ENCODE measurements around the gene ZNF598.

ZNF598 gene

GRCh38 chr16:1978476-1979120, 31.0 kb downstream of the ZNF598 start:
- Histone ChIP-seq H3K9me3 (ENCODE audit: control insufficient read depth, insufficient read depth, low read length) (no peaks in the 10 kb centered on the region), H3K36me3 (ENCODE audit: insufficient read depth, low read length) (no peaks in the 10 kb centered on the region), H3K4me1 (ENCODE audit: insufficient read depth, low read length) (peaks cover 11% of the 10 kb centered on the region; the same call in 1 of the 2 replicates), H3K9ac (ENCODE audit: low read depth, low read length) (peak overlapping the region; percentile 58; the same call in 1 of the 2 replicates)

DNA sequence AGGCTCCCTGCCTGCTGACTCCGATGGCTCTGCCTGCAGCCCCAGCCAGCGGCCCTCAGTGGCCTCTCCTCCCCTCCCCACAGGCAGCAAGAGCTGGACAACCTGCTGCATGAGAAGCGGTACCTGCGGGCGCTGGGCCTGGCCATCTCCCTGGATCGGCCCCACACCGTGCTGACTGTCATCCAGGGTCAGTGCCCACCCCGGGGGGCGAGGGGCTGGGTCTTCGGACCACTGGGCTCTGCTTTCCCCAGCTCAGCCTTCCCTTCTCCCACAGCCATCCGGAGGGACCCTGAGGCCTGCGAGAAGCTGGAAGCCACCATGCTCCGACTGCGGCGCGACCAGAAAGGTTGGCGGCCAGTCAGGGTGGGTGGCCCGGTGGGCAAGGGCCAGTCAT, 31.7 kb downstream of the ZNF598 start:
- Histone ChIP-seq H3K4me1 (ENCODE audit: insufficient read depth, low read length) (peaks cover 7% of the 10 kb centered on the region; the same call in 1 of the 2 replicates), H3K9ac (ENCODE audit: low read depth, low read length) (no peak overlapping the region), H3K36me3 (ENCODE audit: insufficient read depth, low read length) (no peaks in the 10 kb centered on the region), H3K9me3 (ENCODE audit: control insufficient read depth, insufficient read depth, low read length) (no peaks in the 10 kb centered on the region)

GRCh38 chr16:1976951-1977874, 32.4 kb downstream of the ZNF598 start:
- no peak overlapping the region for H3K9ac ChIP-seq (ENCODE audit: low read depth, low read length)
- no peaks in the 10 kb centered on the region for H3K9me3 ChIP-seq (ENCODE audit: control insufficient read depth, insufficient read depth, low read length)
- H3K36me3 ChIP-seq (ENCODE audit: insufficient read depth, low read length) = no peaks in the 10 kb centered on the region
- peaks cover 6% of the 10 kb centered on the region; the same call in 1 of the 2 replicates for H3K4me1 ChIP-seq (ENCODE audit: insufficient read depth, low read length)

- H3K36me3 ChIP-seq (ENCODE audit: insufficient read depth, low read length) = no peaks in the 10 kb centered on the region
- H3K9me3 ChIP-seq (ENCODE audit: control insufficient read depth, insufficient read depth, low read length) = no peaks in the 10 kb centered on the region
- H3K4me1 ChIP-seq (ENCODE audit: insufficient read depth, low read length) = peaks cover under 1% of the 10 kb centered on the region; the same call in 1 of the 2 replicates
- H3K9ac ChIP-seq (ENCODE audit: low read depth, low read length) = no peak overlapping the region
Observed at GRCh38 chr16:1976216-1976520, 33.5 kb downstream of the ZNF598 start.

GRCh38 chr16:1975432-1976215, 34.0 kb downstream of the ZNF598 start:
- H3K9me3 ChIP-seq (ENCODE audit: control insufficient read depth, insufficient read depth, low read length) = no peaks in the 10 kb centered on the region
- H3K4me1 ChIP-seq (ENCODE audit: insufficient read depth, low read length) = no peaks in the 10 kb centered on the region; the same call in 1 of the 2 replicates
- H3K9ac ChIP-seq (ENCODE audit: low read depth, low read length) = no peak overlapping the region
- H3K36me3 ChIP-seq (ENCODE audit: insufficient read depth, low read length) = no peaks in the 10 kb centered on the region

GRCh38 chr16:1974157-1975070, 35.2 kb downstream of the ZNF598 start:
- Histone ChIP-seq H3K9me3 (ENCODE audit: control insufficient read depth, insufficient read depth, low read length) (no peaks in the 10 kb centered on the region), H3K36me3 (ENCODE audit: insufficient read depth, low read length) (no peaks in the 10 kb centered on the region), H3K4me1 (ENCODE audit: insufficient read depth, low read length) (no peaks in the 10 kb centered on the region; the same call in 1 of the 2 replicates), H3K9ac (ENCODE audit: low read depth, low read length) (no peak overlapping the region)

DNA sequence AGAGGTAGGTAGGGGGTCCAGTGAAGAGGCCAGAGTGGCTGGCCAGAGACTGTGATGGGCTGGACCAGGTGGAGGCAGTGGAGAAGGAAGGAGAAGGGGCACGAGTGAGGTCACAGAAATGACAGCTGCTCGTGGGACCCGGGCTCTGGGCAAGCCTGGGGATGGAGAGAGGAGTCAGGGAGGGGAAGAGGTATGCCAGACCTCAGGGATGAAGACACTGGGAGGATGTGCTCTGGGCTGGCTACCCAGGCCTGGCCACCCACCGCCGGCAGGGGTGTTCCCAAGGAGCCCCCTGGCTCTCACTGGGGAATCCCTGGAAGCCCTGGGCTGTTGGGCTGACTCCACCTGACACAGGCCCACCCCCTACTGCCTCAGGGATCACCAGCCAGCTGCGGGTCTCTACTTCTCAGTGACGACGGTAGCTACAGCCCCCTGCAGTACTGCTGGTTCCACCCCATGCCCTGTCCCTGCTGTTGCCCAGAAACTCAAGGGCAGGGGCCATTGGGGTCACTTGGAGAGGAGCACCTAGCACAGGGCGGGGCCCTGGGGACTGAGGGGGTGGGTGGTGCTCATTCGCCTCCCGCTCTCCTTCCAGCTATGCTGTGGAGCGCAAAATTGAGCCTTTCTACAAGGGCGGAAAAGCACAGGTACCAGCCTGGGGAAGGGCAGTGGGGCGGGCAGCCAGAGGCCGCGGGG, 36.0 kb downstream of the ZNF598 start:
- no peaks in the 10 kb centered on the region for H3K36me3 ChIP-seq (ENCODE audit: insufficient read depth, low read length)
- no peak overlapping the region for H3K9ac ChIP-seq (ENCODE audit: low read depth, low read length)
- H3K4me1 ChIP-seq (ENCODE audit: insufficient read depth, low read length) = no peaks in the 10 kb centered on the region
- H3K9me3 ChIP-seq (ENCODE audit: control insufficient read depth, insufficient read depth, low read length) = no peaks in the 10 kb centered on the region

DNA sequence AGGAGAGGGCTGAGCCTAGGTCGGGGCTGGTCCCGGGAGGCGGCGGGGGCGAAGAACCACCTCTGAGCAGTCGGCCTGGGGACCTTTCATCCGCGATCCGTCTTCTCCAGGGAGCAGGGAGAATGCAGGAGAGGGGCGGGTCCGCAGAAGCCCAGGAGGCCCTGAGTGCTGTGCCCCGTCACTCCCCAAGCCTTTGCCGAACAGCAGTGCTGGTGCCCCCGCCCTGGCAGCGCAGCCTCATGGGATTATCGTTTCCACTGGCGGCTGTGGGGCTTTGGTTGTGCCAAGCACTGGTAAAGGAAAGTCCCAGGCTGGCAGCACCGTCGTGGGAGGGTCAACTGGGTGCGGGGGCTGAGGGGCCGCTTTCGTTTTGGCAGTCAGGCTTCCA, 37.1 kb downstream of the ZNF598 start:
- Histone ChIP-seq H3K9ac (ENCODE audit: low read depth, low read length) (peak overlapping the region; percentile 98), H3K9me3 (ENCODE audit: control insufficient read depth, insufficient read depth, low read length) (no peaks in the 10 kb centered on the region), H3K36me3 (ENCODE audit: insufficient read depth, low read length) (no peaks in the 10 kb centered on the region), H3K4me1 (ENCODE audit: insufficient read depth, low read length) (no peaks in the 10 kb centered on the region)

- Histone ChIP-seq H3K4me1 (ENCODE audit: insufficient read depth, low read length) (no peaks in the 10 kb centered on the region), H3K9me3 (ENCODE audit: control insufficient read depth, insufficient read depth, low read length) (no peaks in the 10 kb centered on the region), H3K9ac (ENCODE audit: low read depth, low read length) (peak within 1 kb of the TSS; percentile 98), H3K36me3 (ENCODE audit: insufficient read depth, low read length) (no peaks in the 10 kb centered on the region)
Observed at GRCh38 chr16:1971796-1972489, 37.7 kb downstream of the ZNF598 start, which contains the start of gene TBL3. TBL3 (plus strand) TSS chr16:1972053; CDS start chr16:1972165, 112 bp downstream.

DNA sequence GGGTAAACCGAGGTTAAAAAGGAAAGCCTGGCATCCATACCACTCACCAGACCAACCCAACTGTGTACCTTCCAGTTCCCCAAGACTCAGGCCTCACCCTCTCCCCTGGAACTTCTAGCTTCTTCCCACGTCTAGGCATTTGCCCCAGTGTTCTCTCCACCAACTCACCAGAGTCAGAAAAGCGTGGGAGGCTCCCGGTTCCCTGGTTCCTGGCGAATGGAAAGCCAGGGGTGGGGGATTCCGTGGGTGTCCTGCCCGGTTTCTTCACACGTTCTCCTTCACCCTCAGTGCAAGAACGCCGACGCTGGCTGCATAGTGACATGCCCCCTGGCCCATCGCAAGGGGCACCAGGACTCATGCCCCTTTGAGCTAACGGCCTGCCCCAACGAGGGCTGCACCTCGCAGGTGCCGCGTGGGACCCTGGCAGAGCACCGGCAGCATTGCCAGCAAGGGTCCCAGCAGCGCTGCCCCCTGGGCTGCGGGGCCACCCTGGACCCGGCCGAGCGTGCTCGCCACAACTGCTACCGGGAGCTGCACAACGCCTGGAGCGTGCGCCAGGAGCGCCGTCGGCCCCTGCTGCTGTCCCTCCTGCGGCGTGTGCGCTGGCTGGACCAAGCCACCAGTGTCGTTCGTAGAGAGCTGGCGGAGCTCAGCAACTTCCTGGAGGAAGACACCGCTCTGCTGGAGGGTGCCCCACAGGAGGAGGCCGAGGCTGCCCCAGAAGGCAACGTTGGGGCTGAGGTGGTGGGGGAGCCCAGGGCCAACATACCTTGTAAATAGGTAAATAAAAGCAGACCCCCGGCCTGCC, 41.3 kb downstream of the ZNF598 start:
- peaks cover 5% of the 10 kb centered on the region; the same call in 1 of the 2 replicates for H3K4me1 ChIP-seq (ENCODE audit: insufficient read depth, low read length)
- peaks cover 8% of the 10 kb centered on the region for H3K36me3 ChIP-seq (ENCODE audit: insufficient read depth, low read length)
- no peak overlapping the region for H3K9ac ChIP-seq (ENCODE audit: low read depth, low read length)
- H3K9me3 ChIP-seq (ENCODE audit: control insufficient read depth, insufficient read depth, low read length) = no peaks in the 10 kb centered on the region

GRCh38 chr16:1966460-1966859, 43.2 kb downstream of the ZNF598 start, which contains the start of gene RNF151:
RNF151 (plus strand) TSS chr16:1966856; CDS start chr16:1966882, 26 bp downstream.
- peak within 1 kb of the TSS; percentile 99 for H3K9ac ChIP-seq (ENCODE audit: low read depth, low read length)
- peaks cover 5% of the 10 kb centered on the region; the same call in 1 of the 2 replicates for H3K4me1 ChIP-seq (ENCODE audit: insufficient read depth, low read length)
- peaks cover 22% of the 10 kb centered on the region for H3K36me3 ChIP-seq (ENCODE audit: insufficient read depth, low read length)
- H3K9me3 ChIP-seq (ENCODE audit: control insufficient read depth, insufficient read depth, low read length) = no peaks in the 10 kb centered on the region

Measured in ES-I3 (cell line).